Neural progenitor cell (in vitro differentiated cells): ENCODE data around the gene CDIP1. TPM values are rescaled to one million over a fixed set of nuclear protein-coding genes. Genes with fewer than 3 reads are reported as not detected.
A peak's percentile ranks its signal among the peaks of the same experiment; 100 is the strongest.

ENCODE experiments used
- DNase-seq: peaks from one replicate; pipeline ENCODE4 v3.0.0-alpha.2; 2016; ENCODE audit warnings: low spot score
- H2AFZ ChIP-seq: fragments of 200-600 bp; sonication (generic); replicated peaks from 2 replicates; pipeline ENCODE4 v1.6.1; 2016; ENCODE audit warnings: antibody characterized with exemption
- H3F3A ChIP-seq: fragments of 200-600 bp; sonication (generic); 2 replicates; pipeline ENCODE4 v1.6.1; 2016; ENCODE audit warnings: antibody characterized with exemption, low read depth
- H3K27ac ChIP-seq: fragments of 200-600 bp; sonication (generic); 2 replicates; pipeline ENCODE4 v1.5.1; 2016; ENCODE audit warnings: mild to moderate bottlenecking
- H3K27me3 ChIP-seq: fragments of 200-600 bp; sonication (generic); 2 replicates; pipeline ENCODE4 v1.6.1; 2016; ENCODE audit warnings: mild to moderate bottlenecking, moderate library complexity
- H3K36me3 ChIP-seq: fragments of 200-600 bp; sonication (generic); 2 replicates; pipeline ENCODE4 v1.5.1; 2016
- H3K4me1 ChIP-seq: fragments of 200-600 bp; sonication (generic); 2 replicates; pipeline ENCODE4 v1.6.1; 2016; ENCODE audit warnings: mixed run types
- H3K4me2 ChIP-seq: fragments of 200-600 bp; sonication (generic); 2 replicates; pipeline ENCODE4 v1.6.1; 2016
- H3K4me3 ChIP-seq: fragments of 200-600 bp; sonication (generic); 2 replicates; pipeline ENCODE4 v1.5.1; 2016
- H3K79me2 ChIP-seq: fragments of 200-600 bp; sonication (generic); 2 replicates; pipeline ENCODE4 v1.6.1; 2016; ENCODE audit warnings: low read depth
- H3K9ac ChIP-seq: fragments of 200-600 bp; sonication (generic); 2 replicates; pipeline ENCODE4 v1.6.1; 2016
- H3K9me3 ChIP-seq: fragments of 200-600 bp; sonication (generic); 2 replicates; pipeline ENCODE4 v1.5.1; 2016; ENCODE audit warnings: low read depth
- H4K20me1 ChIP-seq: fragments of 200-600 bp; sonication (generic); 2 replicates; pipeline ENCODE4 v1.6.1; 2016; ENCODE audit warnings: low read depth
- H3K27ac Mint-ChIP-seq: 3 replicates; pipeline ENCODE4 v1.8.0; 2021; ENCODE audit warnings: mixed read lengths
- H3K27me3 Mint-ChIP-seq: 2 replicates; pipeline ENCODE4 v1.8.0; 2022; ENCODE audit warnings: low read depth, mild to moderate bottlenecking, inconsistent platforms, moderate library complexity, mixed read lengths; ENCODE audit not compliant: insufficient read depth
- H3K36me3 Mint-ChIP-seq: 3 replicates; pipeline ENCODE4 v1.8.0; 2021; ENCODE audit warnings: mixed read lengths
- H3K4me1 Mint-ChIP-seq: 3 replicates; pipeline ENCODE4 v1.8.0; 2021; ENCODE audit warnings: mixed read lengths
- H3K4me3 Mint-ChIP-seq: 3 replicates; pipeline ENCODE4 v1.8.0; 2021; ENCODE audit warnings: mild to moderate bottlenecking, moderate library complexity, mixed read lengths
- H3K9me3 Mint-ChIP-seq: 3 replicates; pipeline ENCODE4 v1.8.0; 2020; ENCODE audit warnings: mixed read lengths
- EZH2 ChIP-seq: fragments of 200-600 bp; sonication (generic); IDR thresholded peaks from 2 replicates; pipeline ENCODE4 v1.6.1; 2017; ENCODE audit warnings: antibody characterized with exemption, mild to moderate bottlenecking, moderate library complexity
- EZH2phosphoT487 ChIP-seq: fragments of 200-600 bp; sonication (generic); IDR thresholded peaks from 2 replicates; pipeline ENCODE4 v1.6.1; 2017; ENCODE audit warnings: antibody characterized with exemption
- total RNA-seq: library from RNA; depleted of rRNA; stranded (reverse); fragments of >200 nt; gene quantifications from 2 replicates; pipeline ENCODE4 v1.2.3, GENCODE V29; 2015; ENCODE audit warnings: low replicate concordance
- TF ChIP-seq, protein P1 (sequence below): fragments of 200-600 bp; sonication (generic); IDR thresholded peaks from 2 replicates; pipeline ENCODE4 v1.5.1; 2017; ENCODE audit warnings: antibody characterized with exemption, mild to moderate bottlenecking

CDIP1 gene
- total RNA-seq, 1 donor from 2014 or later: 13.1 TPM

DNA sequence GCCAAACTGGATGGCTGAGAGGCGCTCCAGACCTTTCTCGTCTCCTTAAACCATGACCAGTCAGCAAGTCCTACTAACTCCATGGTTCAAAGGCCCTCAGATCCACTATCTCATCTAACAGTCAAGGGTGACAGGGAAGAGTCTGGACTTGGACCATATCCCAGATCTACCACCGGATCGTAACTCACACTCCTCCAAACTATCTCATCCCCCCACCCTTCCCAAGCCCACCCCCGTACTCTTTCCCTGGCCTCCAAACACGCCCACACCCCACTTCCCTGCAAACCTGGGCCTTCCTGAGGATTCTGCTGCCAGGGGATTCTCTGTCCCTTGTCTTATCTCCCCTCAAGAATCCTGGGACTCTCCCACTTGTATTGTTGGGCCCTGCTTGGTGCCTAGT is 5.1 kb downstream of the CDIP1 start:
- no peak for DNase-seq
- Mint-ChIP-seq H3K27ac (peak overlapping the region; percentile 37), H3K4me3 (no peak overlapping the region)

DNA sequence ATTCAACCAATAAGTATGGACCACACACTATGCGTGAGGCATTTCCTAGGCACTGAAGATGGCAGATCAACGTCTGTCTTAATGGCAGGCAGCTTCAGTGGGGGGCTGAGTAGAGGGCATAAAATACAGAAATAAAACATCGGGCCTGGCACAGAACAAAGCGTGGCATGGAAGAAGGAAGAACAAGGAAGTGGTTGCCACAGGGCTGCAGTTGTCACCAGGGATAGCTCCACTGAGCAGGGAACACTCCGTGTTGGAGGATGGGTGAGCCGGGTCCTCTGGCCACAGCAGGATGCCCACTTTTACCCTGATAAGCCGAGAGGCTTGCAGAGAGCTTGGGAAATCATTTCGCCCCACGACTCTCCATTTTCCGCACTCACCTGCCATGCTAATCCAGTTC is 6.3 kb downstream of the CDIP1 start:
- peaks cover 2% of the 10 kb centered on the region for H3K27me3 Mint-ChIP-seq
- DNase-seq: no peak
- Histone ChIP-seq H3K79me2 (peaks cover 34% of the 10 kb centered on the region), H3K27ac (no peak overlapping the region), H4K20me1 (peaks cover 44% of the 10 kb centered on the region), H3K4me2 (no peak overlapping the region), H2AFZ (no peak overlapping the region), H3K36me3 (no peaks in the 10 kb centered on the region), H3K9ac (no peak overlapping the region), H3K4me1 (peaks cover 14% of the 10 kb centered on the region), H3K9me3 (no peaks in the 10 kb centered on the region), H3F3A (peaks cover 10% of the 10 kb centered on the region), H3K4me3 (no peak overlapping the region), H3K27me3 (no peaks in the 10 kb centered on the region)
- no peak overlapping the region for H3K4me3 Mint-ChIP-seq
- H3K27ac Mint-ChIP-seq: no peak overlapping the region
- H3K4me1 Mint-ChIP-seq: peaks cover 16% of the 10 kb centered on the region
- TF ChIP-seq EZH2 (no peak), EZH2phosphoT487 (no peak)
- TF ChIP-seq, protein P1, sequence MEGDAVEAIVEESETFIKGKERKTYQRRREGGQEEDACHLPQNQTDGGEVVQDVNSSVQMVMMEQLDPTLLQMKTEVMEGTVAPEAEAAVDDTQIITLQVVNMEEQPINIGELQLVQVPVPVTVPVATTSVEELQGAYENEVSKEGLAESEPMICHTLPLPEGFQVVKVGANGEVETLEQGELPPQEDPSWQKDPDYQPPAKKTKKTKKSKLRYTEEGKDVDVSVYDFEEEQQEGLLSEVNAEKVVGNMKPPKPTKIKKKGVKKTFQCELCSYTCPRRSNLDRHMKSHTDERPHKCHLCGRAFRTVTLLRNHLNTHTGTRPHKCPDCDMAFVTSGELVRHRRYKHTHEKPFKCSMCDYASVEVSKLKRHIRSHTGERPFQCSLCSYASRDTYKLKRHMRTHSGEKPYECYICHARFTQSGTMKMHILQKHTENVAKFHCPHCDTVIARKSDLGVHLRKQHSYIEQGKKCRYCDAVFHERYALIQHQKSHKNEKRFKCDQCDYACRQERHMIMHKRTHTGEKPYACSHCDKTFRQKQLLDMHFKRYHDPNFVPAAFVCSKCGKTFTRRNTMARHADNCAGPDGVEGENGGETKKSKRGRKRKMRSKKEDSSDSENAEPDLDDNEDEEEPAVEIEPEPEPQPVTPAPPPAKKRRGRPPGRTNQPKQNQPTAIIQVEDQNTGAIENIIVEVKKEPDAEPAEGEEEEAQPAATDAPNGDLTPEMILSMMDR: no peak
- peaks cover 2% of the 10 kb centered on the region for H3K9me3 Mint-ChIP-seq
- peaks cover 43% of the 10 kb centered on the region for H3K36me3 Mint-ChIP-seq

More for the DNA sequence above, 5.1 kb downstream of the CDIP1 start:
- Histone ChIP-seq H3K27ac (no peak overlapping the region), H3K27me3 (no peaks in the 10 kb centered on the region), H3K9me3 (no peaks in the 10 kb centered on the region), H2AFZ (no peak overlapping the region), H3K36me3 (no peaks in the 10 kb centered on the region), H3K4me1 (peaks cover 15% of the 10 kb centered on the region), H3K4me3 (no peak overlapping the region), H3K79me2 (peaks cover 40% of the 10 kb centered on the region), H3K4me2 (no peak overlapping the region), H3K9ac (no peak overlapping the region), H3F3A (peaks cover 10% of the 10 kb centered on the region), H4K20me1 (peaks cover 38% of the 10 kb centered on the region)
- Mint-ChIP-seq H3K36me3 (peaks cover 38% of the 10 kb centered on the region), H3K9me3 (peaks cover 2% of the 10 kb centered on the region), H3K27me3 (peaks cover 2% of the 10 kb centered on the region), H3K4me1 (peaks cover 14% of the 10 kb centered on the region)
- TF ChIP-seq, protein P1: no peak
- TF ChIP-seq EZH2 (no peak), EZH2phosphoT487 (no peak)

DNA sequence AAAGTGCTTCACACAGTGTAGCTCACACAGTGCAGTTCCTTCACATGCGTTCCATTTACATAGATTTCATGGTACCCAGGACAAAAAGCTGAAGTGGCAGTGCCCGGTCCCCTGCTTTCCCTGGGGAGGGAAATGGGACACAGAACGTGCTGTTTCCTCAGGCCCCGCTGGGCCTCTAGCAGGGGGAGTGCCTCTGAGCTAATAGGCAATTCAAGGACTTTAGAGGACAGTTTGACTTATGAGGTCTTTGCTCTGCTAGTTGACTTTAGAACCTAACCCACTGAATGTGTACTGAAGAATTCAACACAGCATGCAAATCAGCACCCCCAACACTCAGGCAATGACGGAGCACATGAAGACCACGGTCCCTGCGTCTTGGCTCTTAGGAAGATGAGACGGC is 6.8 kb downstream of the CDIP1 start:
- Mint-ChIP-seq H3K27me3 (no peaks in the 10 kb centered on the region), H3K36me3 (peaks cover 38% of the 10 kb centered on the region), H3K4me3 (no peak overlapping the region), H3K9me3 (peaks cover 2% of the 10 kb centered on the region), H3K4me1 (peaks cover 12% of the 10 kb centered on the region), H3K27ac (no peak overlapping the region)
- no peak overlapping the region for H3K27ac ChIP-seq
- DNase-seq: no peak
- H3K36me3 ChIP-seq: no peaks in the 10 kb centered on the region
- no peak overlapping the region for H3K4me3 ChIP-seq
- H3K27me3 ChIP-seq: no peaks in the 10 kb centered on the region
- no peak overlapping the region for H3K9ac ChIP-seq
- H4K20me1 ChIP-seq: peaks cover 44% of the 10 kb centered on the region
- no peak overlapping the region for H3K4me2 ChIP-seq
- H3K9me3 ChIP-seq: no peaks in the 10 kb centered on the region
- peaks cover 32% of the 10 kb centered on the region for H3K79me2 ChIP-seq
- H3K4me1 ChIP-seq: peaks cover 11% of the 10 kb centered on the region
- peaks cover 10% of the 10 kb centered on the region for H3F3A ChIP-seq
- TF ChIP-seq EZH2 (no peak), EZH2phosphoT487 (no peak)
- TF ChIP-seq, protein P1: no peak
- no peak overlapping the region for H2AFZ ChIP-seq
